ENCODE measurements around the gene GNG13. TPM values are rescaled to one million over a fixed set of nuclear protein-coding genes. Genes with fewer than 3 reads are reported as not detected.

GNG13 gene
- total RNA-seq, 3 donors from 2014 or later: 0.31 to 1.0 TPM; not detected in 1

GRCh38 chr16:764848-765487 lies 35.6 kb downstream of the GNG13 start:
- Histone ChIP-seq H3K36me3 (ENCODE audit: low read depth) (no peaks in the 10 kb centered on the region), H3K4me1 (ENCODE audit: low read depth) (no peaks in the 10 kb centered on the region), H3K4me3 (no peak overlapping the region), H3K9me3 (no peaks in the 10 kb centered on the region)
- DNase-seq (no peak), ATAC-seq (no peak)
- no peak for TF ChIP-seq CTCF (IDR thresholded peaks at IDR 0.05)
- intact Hi-C loops (cut with DNase I, micrococcal nuclease): no loop called here

- Histone ChIP-seq H3K4me1 (ENCODE audit: low read depth) (no peaks in the 10 kb centered on the region), H3K9me3 (no peaks in the 10 kb centered on the region), H3K4me3 (no peak overlapping the region), H3K36me3 (ENCODE audit: low read depth) (no peaks in the 10 kb centered on the region)
- DNase-seq (no peak), ATAC-seq (no peak)
- intact Hi-C loops (cut with DNase I, micrococcal nuclease): no loop called here
- no peak for TF ChIP-seq CTCF (IDR thresholded peaks at IDR 0.05)
Observed at GRCh38 chr16:764184-764750, 36.3 kb downstream of the GNG13 start.

- H3K4me3 ChIP-seq: no peak overlapping the region
- TF ChIP-seq CTCF (IDR thresholded peaks at IDR 0.05): no peak
- ATAC-seq (no peak), DNase-seq (no peak)
- H3K4me1 ChIP-seq (ENCODE audit: low read depth): no peaks in the 10 kb centered on the region
- H3K36me3 ChIP-seq (ENCODE audit: low read depth): no peaks in the 10 kb centered on the region
- intact Hi-C loops (cut with DNase I, micrococcal nuclease): no loop called here
- H3K9me3 ChIP-seq: no peaks in the 10 kb centered on the region
Observed at GRCh38 chr16:763369-764183, 37.0 kb downstream of the GNG13 start.

- no peak for DNase-seq
- H3K4me3 ChIP-seq: no peak overlapping the region
- no peaks in the 10 kb centered on the region for H3K9me3 ChIP-seq
- ATAC-seq: no peak
- H3K4me1 ChIP-seq (ENCODE audit: low read depth): no peaks in the 10 kb centered on the region
- intact Hi-C loops (cut with DNase I, micrococcal nuclease): no loop called here
- no peaks in the 10 kb centered on the region for H3K36me3 ChIP-seq (ENCODE audit: low read depth)
- no peak for TF ChIP-seq CTCF (IDR thresholded peaks at IDR 0.05)
Observed at GRCh38 chr16:762595-763268, 37.8 kb downstream of the GNG13 start.

- ATAC-seq: no peak
- Histone ChIP-seq H3K4me3 (no peak overlapping the region), H3K9me3 (no peaks in the 10 kb centered on the region), H3K4me1 (ENCODE audit: low read depth) (no peaks in the 10 kb centered on the region), H3K36me3 (ENCODE audit: low read depth) (no peaks in the 10 kb centered on the region)
- TF ChIP-seq CTCF (IDR thresholded peaks at IDR 0.05): no peak
- intact Hi-C loops (cut with DNase I, micrococcal nuclease): no loop called here
- peak in 1 of 3 donors; percentile 44 for DNase-seq
Observed at GRCh38 chr16:761625-762513, 38.7 kb downstream of the GNG13 start.

Data from mucosa of descending colon (tissue), 3 donors.